Tibial artery (tissue), 4 donors: ENCODE data around the gene WWP2.
"Not testable (repeated sequence)": the region's sequence is repeated elsewhere in the genome, so short reads cannot be mapped to it uniquely, and the experiment has no call there.

Experiments
- DNase-seq, 2 donors: peaks; one replicate each; pipeline ENCODE4 v3.0.0-alpha.2; 2019
- H3K27ac ChIP-seq, 2 donors: fragments of 200-600 bp; sonication (generic) in 1 of 2; 1 replicate in 1 of 2; 2 replicates in 1 of 2; pipeline ENCODE4 v1.5.1; 2018 to 2019; ENCODE audit warnings: mild to moderate bottlenecking in 1 of 2
- H3K27me3 ChIP-seq, 2 donors: fragments of 200-600 bp; sonication (generic) in 1 of 2; one replicate each; pipeline versions ENCODE4 v1.5.1 to v1.6.0; 2016 to 2019
- H3K36me3 ChIP-seq, 3 donors: fragments of 200-600 bp; sonication (generic) in 2 of 3; one replicate each; pipeline ENCODE4 v1.5.1; 2016 to 2019; ENCODE audit warnings: mild to moderate bottlenecking in 2 of 3
- H3K4me1 ChIP-seq, 4 donors: fragments of 200-600 bp; sonication (generic) in 2 of 4; 1 replicate in 3 of 4; 2 replicates in 1 of 4; pipeline ENCODE4 v1.5.1; 2016 to 2019
- H3K4me3 ChIP-seq, 2 donors: fragments of 200-600 bp; sonication (generic) in 1 of 2; 1 replicate in 1 of 2; 2 replicates in 1 of 2; pipeline ENCODE4 v1.5.1; 2018 to 2019; ENCODE audit warnings: mild to moderate bottlenecking in 2 of 2
- H3K9me3 ChIP-seq, 3 donors: fragments of 200-600 bp; sonication (generic) in 1 of 3; one replicate each; pipeline ENCODE4 v1.5.1; 2016 to 2019
- CTCF ChIP-seq, 2 experiments: fragments of 200-600 bp in 1 of 2; fragments of 450-650 bp in 1 of 2; IDR thresholded peaks; one replicate each; pipeline ENCODE4 v1.5.1; 2017 to 2019; ENCODE audit warnings: antibody characterized with exemption in 2 of 2, mild to moderate bottlenecking in 1 of 2, moderate library complexity in 1 of 2
- intact Hi-C: fragments of 100-400 bp; cut with DNase I; formaldehyde crosslinking; loops from one replicate; pipeline ENCODE4 v1.15.0; 2023; ENCODE audit warnings: low total_unique reads

The WWP2 gene

GRCh38 chr16:69853481-69853880 is 91.3 kb downstream of the WWP2 start:
- H3K27me3 ChIP-seq, result no peaks in the 10 kb centered on the region
- peaks cover 4 to 59% (median 12%) of the 10 kb centered on the region in 4 donors for H3K4me1 ChIP-seq
- no peak overlapping the region for H3K4me3 ChIP-seq
- no peak for DNase-seq
- peaks cover 0 to 5% (median 0%) of the 10 kb centered on the region in 3 donors for H3K36me3 ChIP-seq
- no peak for TF ChIP-seq CTCF (IDR thresholded peaks at IDR 0.05)
- H3K9me3 ChIP-seq, result no peaks in the 10 kb centered on the region
- H3K27ac ChIP-seq, result no peak overlapping the region
- intact Hi-C loops, result no loop called here

- H3K27me3 ChIP-seq, H3K36me3 ChIP-seq, DNase-seq, H3K4me3 ChIP-seq, H3K9me3 ChIP-seq, intact Hi-C loops: not testable (repeated sequence)
- H3K27ac ChIP-seq, result peak overlapping the region; percentile 28 to 59
- H3K4me1 ChIP-seq, result peaks cover 0 to 58% (median 9%) of the 10 kb centered on the region in 4 donors
Observed at GRCh38 chr16:69854776-69855175, 92.6 kb downstream of the WWP2 start.

GRCh38 chr16:69855592-69855991 is 93.5 kb downstream of the WWP2 start:
- no peaks in the 10 kb centered on the region for H3K9me3 ChIP-seq
- intact Hi-C loops, result no loop called here
- peaks cover 0 to 5% (median 0%) of the 10 kb centered on the region in 3 donors for H3K36me3 ChIP-seq
- no peak for DNase-seq
- peak overlapping the region; percentile 28 to 59 for H3K27ac ChIP-seq
- no peaks in the 10 kb centered on the region for H3K27me3 ChIP-seq
- H3K4me3 ChIP-seq, result no peak overlapping the region
- TF ChIP-seq CTCF (IDR thresholded peaks at IDR 0.05), result no peak
- H3K4me1 ChIP-seq, result peaks cover 0 to 64% (median 11%) of the 10 kb centered on the region in 4 donors

GRCh38 chr16:69858191-69859104 is 96.3 kb downstream of the WWP2 start:
- Histone ChIP-seq H3K9me3 (no peaks in the 10 kb centered on the region), H3K27ac (peak overlapping the region; percentile 81 to 84), H3K4me3 (no peak overlapping the region), H3K27me3 (no peaks in the 10 kb centered on the region), H3K36me3 (peaks cover 0 to under 1% (median 0%) of the 10 kb centered on the region in 3 donors), H3K4me1 (peaks cover 0 to 69% (median 28%) of the 10 kb centered on the region in 4 donors)
- TF ChIP-seq CTCF (IDR thresholded peaks at IDR 0.05), result no peak
- intact Hi-C loops, result no loop called here
- DNase-seq, result no peak

GRCh38 chr16:69859105-69859989 is 97.2 kb downstream of the WWP2 start:
- Histone ChIP-seq H3K4me1 (peaks cover 0 to 60% (median 28%) of the 10 kb centered on the region in 4 donors), H3K36me3 (no peaks in the 10 kb centered on the region), H3K27me3 (no peaks in the 10 kb centered on the region), H3K9me3 (no peaks in the 10 kb centered on the region), H3K4me3 (no peak overlapping the region), H3K27ac (peak overlapping the region; percentile 81 to 84)
- no peak for DNase-seq
- intact Hi-C loops, result no loop called here
- TF ChIP-seq CTCF (IDR thresholded peaks at IDR 0.05), result peak in 1 of 2 experiments; percentile 26
